HEK293T (cell line): ENCODE results near the gene MDK.
A peak's percentile ranks its signal among the peaks of the same experiment; 100 is the strongest.

Source experiments
- CTCF ChIA-PET: fragments of 350-600 bp; formaldehyde crosslinking; extraction: SDS; loops from one replicate; lab custom pipeline; 2021; ENCODE audit warnings: antibody characterized with exemption, inconsistent platforms; lab: Yijun Ruan, JAX
- POLR2A ChIA-PET: fragments of 350-600 bp; formaldehyde crosslinking; extraction: SDS; loops from one replicate; lab custom pipeline; 2020; ENCODE audit warnings: antibody characterized with exemption, inconsistent platforms; lab: Yijun Ruan, JAX
- DNase-seq: peaks from one replicate; pipeline ENCODE4 v3.0.0; 2012; ENCODE audit warnings: mixed read lengths; ENCODE audit errors: extremely low spot score
- ARNT ChIP-seq: fragments of 450-650 bp; IDR thresholded peaks from 2 replicates; pipeline ENCODE4 v1.6.1; 2017; ENCODE audit warnings: mild to moderate bottlenecking
- BHLHE40 ChIP-seq: fragments of 450-650 bp; IDR thresholded peaks from 2 replicates; pipeline ENCODE4 v1.6.1; 2016; ENCODE audit warnings: mild to moderate bottlenecking, moderate library complexity, borderline replicate concordance
- CTBP1 ChIP-seq: fragments of 450-650 bp; IDR thresholded peaks from 2 replicates; pipeline ENCODE4 v1.6.1; 2016; ENCODE audit warnings: borderline replicate concordance
- ELF4 ChIP-seq: fragments of 450-650 bp; IDR thresholded peaks from 2 replicates; pipeline ENCODE4 v1.6.1; 2017; ENCODE audit warnings: antibody characterized with exemption
- FOXA1 ChIP-seq: fragments of 450-650 bp; IDR thresholded peaks from 2 replicates; pipeline ENCODE4 v1.6.1; 2016; ENCODE audit warnings: mild to moderate bottlenecking
- FOXK2 ChIP-seq: fragments of 450-650 bp; IDR thresholded peaks from 2 replicates; pipeline ENCODE4 v1.6.1; 2016; ENCODE audit warnings: mild to moderate bottlenecking
- FOXM1 ChIP-seq: fragments of 450-650 bp; IDR thresholded peaks from 2 replicates; pipeline ENCODE4 v1.6.1; 2017; ENCODE audit warnings: mild to moderate bottlenecking, borderline replicate concordance
- HDGF ChIP-seq: fragments of 450-650 bp; IDR thresholded peaks from 2 replicates; pipeline ENCODE4 v1.6.1; 2017; ENCODE audit warnings: antibody characterized with exemption, borderline replicate concordance
- L3MBTL2 ChIP-seq: fragments of 450-650 bp; conservative IDR thresholded peaks from 2 replicates; pipeline ENCODE4 v1.6.1; 2016; ENCODE audit warnings: mild to moderate bottlenecking
- LEF1 ChIP-seq: fragments of 450-650 bp; IDR thresholded peaks from 2 replicates; pipeline ENCODE4 v1.6.1; 2017; ENCODE audit warnings: mild to moderate bottlenecking, borderline replicate concordance
- NFRKB ChIP-seq: fragments of 450-650 bp; IDR thresholded peaks from 2 replicates; pipeline ENCODE4 v1.6.1; 2016; ENCODE audit warnings: mild to moderate bottlenecking, moderate library complexity
- SP1 ChIP-seq: fragments of 450-650 bp; IDR thresholded peaks from 2 replicates; pipeline ENCODE4 v1.6.1; 2017
- SUZ12 ChIP-seq: fragments of 450-650 bp; IDR thresholded peaks from 2 replicates; pipeline ENCODE4 v1.6.1; 2016; ENCODE audit warnings: mild to moderate bottlenecking
- TARDBP ChIP-seq: fragments of 450-650 bp; IDR thresholded peaks from 2 replicates; pipeline ENCODE4 v1.6.1; 2016
- ZNF384 ChIP-seq: fragments of 450-650 bp; IDR thresholded peaks from 2 replicates; pipeline ENCODE4 v1.6.1; 2016
- TF ChIP-seq, protein P1 (sequence below): fragments of 450-650 bp; IDR thresholded peaks from 2 replicates; pipeline ENCODE4 v1.6.1; 2016

Gene MDK

DNA sequence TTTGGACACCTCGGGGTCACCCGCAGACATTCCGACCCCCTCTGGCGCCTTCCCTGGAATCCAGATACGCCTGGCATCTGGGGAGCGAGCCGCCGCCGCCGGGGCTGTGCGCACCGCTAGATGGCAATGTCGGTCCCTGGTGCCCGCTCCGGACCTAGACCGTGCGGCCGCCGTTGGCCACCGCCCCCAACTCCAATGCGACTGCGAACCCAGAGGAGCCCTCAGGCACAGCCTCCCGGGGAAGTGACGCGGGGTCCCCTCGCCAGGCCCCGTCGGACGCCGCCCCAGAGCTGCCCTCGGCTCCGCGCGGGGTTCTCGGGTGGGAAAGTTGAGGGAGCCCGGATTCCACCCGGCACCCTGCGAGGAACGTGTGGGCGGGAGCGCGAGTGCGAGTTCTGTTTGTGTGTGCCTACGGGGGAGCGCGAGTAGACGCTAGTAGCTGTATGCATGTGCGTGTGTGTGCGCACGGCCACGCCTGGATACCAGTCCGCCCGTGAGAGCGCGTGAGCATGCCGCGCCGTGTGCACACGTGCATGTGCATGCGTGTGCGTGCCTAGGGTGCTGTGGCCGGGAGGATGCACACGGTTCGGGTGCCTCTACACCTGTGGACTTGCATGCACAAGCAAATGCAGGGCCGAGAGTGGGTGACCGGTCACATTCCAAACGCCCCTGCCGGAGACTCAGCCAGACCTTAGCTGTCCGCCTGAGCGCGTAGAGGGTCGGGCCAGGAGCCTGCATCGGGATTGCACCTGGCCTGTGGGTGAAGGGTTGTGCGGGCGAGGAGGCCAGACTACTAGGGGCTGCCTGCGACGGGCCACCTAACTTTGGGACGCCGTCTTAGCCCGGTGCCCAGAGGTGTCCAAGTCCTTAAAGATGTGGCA lies 8.2 kb downstream of the MDK start:
- peak; percentile 83 for DNase-seq
- POLR2A ChIA-PET: interaction anchor here (1.5 kb wide), 1 partner anchor 147 kb away, joined by 6 read pairs; no protein-coding TSS in a partner anchor
- TF ChIP-seq LEF1: no peak
- TF ChIP-seq, protein P1, sequence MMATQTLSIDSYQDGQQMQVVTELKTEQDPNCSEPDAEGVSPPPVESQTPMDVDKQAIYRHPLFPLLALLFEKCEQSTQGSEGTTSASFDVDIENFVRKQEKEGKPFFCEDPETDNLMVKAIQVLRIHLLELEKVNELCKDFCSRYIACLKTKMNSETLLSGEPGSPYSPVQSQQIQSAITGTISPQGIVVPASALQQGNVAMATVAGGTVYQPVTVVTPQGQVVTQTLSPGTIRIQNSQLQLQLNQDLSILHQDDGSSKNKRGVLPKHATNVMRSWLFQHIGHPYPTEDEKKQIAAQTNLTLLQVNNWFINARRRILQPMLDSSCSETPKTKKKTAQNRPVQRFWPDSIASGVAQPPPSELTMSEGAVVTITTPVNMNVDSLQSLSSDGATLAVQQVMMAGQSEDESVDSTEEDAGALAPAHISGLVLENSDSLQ: no peak
- no peak for TF ChIP-seq L3MBTL2
- TF ChIP-seq CTBP1: no peak
- no peak for TF ChIP-seq SUZ12
- no peak for TF ChIP-seq HDGF
- no peak for TF ChIP-seq FOXA1
- no peak for TF ChIP-seq ARNT
- no peak for TF ChIP-seq ELF4
- no peak for TF ChIP-seq NFRKB
- no peak for TF ChIP-seq FOXK2
- TF ChIP-seq FOXM1: no peak
- TF ChIP-seq ZNF384: no peak
- TF ChIP-seq SP1: no peak
- no peak for TF ChIP-seq BHLHE40
- no peak for TF ChIP-seq TARDBP
- CTCF ChIA-PET: interaction anchor here (0.6 to 1.6 kb wide), 10 partner anchors 14 to 165 kb away, joined by 3 to 6 read pairs (median 4); no protein-coding TSS in a partner anchor

- TF ChIP-seq ELF4 (no peak), BHLHE40 (no peak), FOXK2 (no peak), NFRKB (no peak), SUZ12 (no peak), FOXA1 (no peak), ARNT (no peak), FOXM1 (no peak), TARDBP (no peak), ZNF384 (no peak), LEF1 (no peak), CTBP1 (no peak), SP1 (no peak)
- CTCF ChIA-PET: interaction anchor here (0.6 to 1.5 kb wide), 7 partner anchors 7 to 164 kb away, joined by 3 to 12 read pairs (median 4); no protein-coding TSS in a partner anchor
- POLR2A ChIA-PET: no interaction called here
- DNase-seq: no peak
Measured at GRCh38 chr11:46390331-46391171, 9.1 kb downstream of the MDK start.

GRCh38 chr11:46391186-46391577 lies 9.7 kb downstream of the MDK start:
- POLR2A ChIA-PET: interaction anchor here (2.0 kb wide), 2 partner anchors 8 to 148 kb away, joined by 8 to 10 read pairs; no protein-coding TSS in a partner anchor
- TF ChIP-seq NFRKB (no peak), LEF1 (no peak), ELF4 (no peak), FOXK2 (no peak), FOXA1 (no peak), SUZ12 (no peak), CTBP1 (no peak), HDGF (no peak), BHLHE40 (no peak), FOXM1 (no peak), SP1 (no peak), ZNF384 (no peak), L3MBTL2 (no peak), ARNT (no peak), TARDBP (no peak)
- TF ChIP-seq, protein P1: no peak
- CTCF ChIA-PET: interaction anchor here (0.5 to 1.7 kb wide), 13 partner anchors 8 to 456 kb away, joined by 3 to 12 read pairs (median 4); partner anchors contain the start of genes ATG13 and HARBI1
- DNase-seq: no peak

DNA sequence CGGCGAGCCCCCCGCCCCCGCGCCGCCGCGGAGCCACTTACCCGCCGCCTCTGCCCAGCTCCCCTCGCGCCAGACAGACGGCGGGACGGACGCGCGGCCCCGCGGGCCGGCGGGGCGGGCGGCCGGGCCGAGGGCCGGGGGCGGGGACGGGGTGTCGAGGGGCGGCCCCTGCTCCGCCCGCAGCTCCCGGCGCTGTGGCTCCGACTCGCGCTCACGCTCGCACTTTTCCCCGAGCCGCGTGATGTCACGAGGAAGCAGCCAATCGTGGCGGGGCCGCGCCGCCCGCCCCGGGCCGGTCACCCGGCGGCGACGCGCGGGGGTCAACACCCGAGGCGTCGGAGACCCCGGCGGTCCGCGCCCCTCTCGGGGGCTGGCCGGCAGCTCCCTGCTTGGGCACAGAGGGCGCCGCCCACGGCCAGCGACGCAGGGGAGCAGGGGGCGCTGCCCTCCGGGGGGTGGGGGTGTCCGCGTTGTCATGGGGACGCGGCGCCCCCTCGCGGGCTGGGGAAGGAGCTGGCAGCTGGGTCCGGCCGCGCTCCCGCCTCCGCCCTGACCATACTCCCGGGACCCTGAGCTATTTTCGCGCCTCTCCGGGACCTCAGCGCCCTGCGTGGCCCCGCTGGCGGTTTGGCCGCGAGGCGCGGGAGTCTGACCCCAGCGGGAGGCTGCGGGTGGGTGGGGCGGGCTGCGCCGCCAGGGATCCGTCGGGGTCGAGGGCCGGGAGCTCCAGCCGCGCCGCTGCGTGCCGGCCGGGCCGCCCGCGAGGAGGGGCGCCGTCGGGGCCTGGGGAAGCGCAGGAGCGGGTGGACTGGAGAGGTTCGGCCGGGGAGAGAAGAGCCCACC lies 10.3 kb downstream of the MDK start, which contains the start of gene CHRM4:
TSS of gene CHRM4 (minus strand) at position 199 of the 843 bp plus-strand sequence. CDS start 5,219 bp downstream, outside the sequence.
- ChIA-PET CTCF (interaction anchor here (0.5 to 1.7 kb wide), 19 partner anchors 8 to 457 kb away, joined by 3 to 12 read pairs (median 4); partner anchors contain the start of genes ATG13 and HARBI1), POLR2A (interaction anchor here (0.8 to 2.0 kb wide), 3 partner anchors 9 to 149 kb away, joined by 3 to 10 read pairs (median 8); no protein-coding TSS in a partner anchor)
- no peak for TF ChIP-seq BHLHE40
- TF ChIP-seq L3MBTL2: no peak
- no peak for TF ChIP-seq LEF1
- no peak for TF ChIP-seq ZNF384
- TF ChIP-seq SUZ12: no peak
- TF ChIP-seq HDGF: no peak
- no peak for TF ChIP-seq ARNT
- no peak for TF ChIP-seq ELF4
- TF ChIP-seq FOXM1: no peak; the same call in 1 of the 2 replicates
- TF ChIP-seq FOXK2: no peak
- TF ChIP-seq, protein P1: no peak
- no peak for TF ChIP-seq SP1
- TF ChIP-seq CTBP1: no peak
- no peak for TF ChIP-seq NFRKB
- TF ChIP-seq FOXA1: no peak
- no peak for TF ChIP-seq TARDBP
- peak; percentile 68 for DNase-seq
